HepG2 (cell line): ENCODE results near the gene NHSL1. TPM values are rescaled to one million over a fixed set of nuclear protein-coding genes. Genes with fewer than 3 reads are reported as not detected.

Source experiments
- CBX5 ChIP-seq: sonication (generic); formaldehyde crosslinking; IDR thresholded peaks from 2 replicates; pipeline ENCODE4 v1.4.0; 2020; ENCODE audit warnings: missing genetic modification reagents, borderline replicate concordance
- ESRRA ChIP-seq: sonication (generic); formaldehyde crosslinking; IDR thresholded peaks from 2 replicates; pipeline ENCODE4 v1.5.1; 2020; ENCODE audit warnings: mild to moderate bottlenecking, low read depth, missing genetic modification reagents
- FIP1L1 ChIP-seq: fragments of 200-400 bp; formaldehyde crosslinking; IDR thresholded peaks from 2 replicates; pipeline ENCODE4 v1.6.1; 2018; ENCODE audit warnings: low read depth, mild to moderate bottlenecking, low read length, moderate library complexity, borderline replicate concordance; ENCODE audit not compliant: insufficient read depth
- GTF3A ChIP-seq: sonication (generic); formaldehyde crosslinking; conservative IDR thresholded peaks from 2 replicates; pipeline ENCODE4 v1.4.0; 2020; ENCODE audit warnings: mild to moderate bottlenecking, missing genetic modification reagents
- HOXA9 ChIP-seq: sonication (generic); formaldehyde crosslinking; IDR thresholded peaks from 2 replicates; pipeline ENCODE4 v1.8.1; 2022; ENCODE audit warnings: missing genetic modification reagents, mild to moderate bottlenecking, moderate library complexity, borderline replicate concordance
- IRF2 ChIP-seq: IDR thresholded peaks from 2 replicates; pipeline ENCODE4 v1.6.1; 2018; ENCODE audit warnings: missing genetic modification reagents, missing compliant biosample characterization
- KDM2A ChIP-seq: sonication (generic); formaldehyde crosslinking; IDR thresholded peaks from 2 replicates; pipeline ENCODE4 v1.4.0; 2020; ENCODE audit warnings: low read depth, missing genetic modification reagents, borderline replicate concordance
- KLF6 ChIP-seq: IDR thresholded peaks from 2 replicates; pipeline ENCODE4 v1.8.0; 2016; ENCODE audit warnings: missing biosample characterization, missing genetic modification reagents
- KMT2A ChIP-seq: sonication (generic); formaldehyde crosslinking; IDR thresholded peaks from 2 replicates; pipeline ENCODE4 v1.4.0; 2020; ENCODE audit warnings: missing genetic modification reagents
- NR2C2 ChIP-seq: sonication (generic); formaldehyde crosslinking; IDR thresholded peaks from 2 replicates; pipeline ENCODE4 v1.4.0; 2020; ENCODE audit warnings: missing genetic modification reagents, mild to moderate bottlenecking, moderate library complexity, borderline replicate concordance
- REST ChIP-seq, 2 experiments: IDR thresholded peaks; 2 replicates each; pipeline ENCODE4 v1.6.1; 2011 to 2012; ENCODE audit warnings: low read length in 2 of 2, borderline replicate concordance in 1 of 2, low read depth in 1 of 2, mild to moderate bottlenecking in 1 of 2, moderate library complexity in 1 of 2
- RXRB ChIP-seq: IDR thresholded peaks from 2 replicates; pipeline ENCODE4 v1.6.1; 2016; ENCODE audit warnings: borderline replicate concordance, missing genetic modification reagents, missing compliant biosample characterization
- SALL1 ChIP-seq: sonication (generic); formaldehyde crosslinking; IDR thresholded peaks from 2 replicates; pipeline ENCODE4 v1.8.0; 2022; ENCODE audit warnings: mild to moderate bottlenecking, missing genetic modification reagents
- ZFP90 ChIP-seq: sonication (generic); formaldehyde crosslinking; IDR thresholded peaks from 2 replicates; pipeline ENCODE4 v1.8.0; 2022; ENCODE audit warnings: missing genetic modification reagents, mild to moderate bottlenecking, inconsistent platforms, borderline replicate concordance
- ZNF207 ChIP-seq: fragments of 450-650 bp; IDR thresholded peaks from 2 replicates; pipeline ENCODE4 v1.6.1; 2016; ENCODE audit warnings: antibody characterized with exemption, borderline replicate concordance
- ZNF292 ChIP-seq: sonication (generic); formaldehyde crosslinking; IDR thresholded peaks from 2 replicates; pipeline ENCODE4 v1.8.1; 2022; ENCODE audit warnings: mild to moderate bottlenecking, low read depth, missing genetic modification reagents, borderline replicate concordance
- ZNF335 ChIP-seq: sonication (generic); formaldehyde crosslinking; IDR thresholded peaks from 2 replicates; pipeline ENCODE4 v1.4.0; 2020; ENCODE audit warnings: missing genetic modification reagents
- ZNF652 ChIP-seq: IDR thresholded peaks from 2 replicates; pipeline ENCODE4 v1.6.1; 2016; ENCODE audit warnings: low read depth, borderline replicate concordance
- ZNF768 ChIP-seq: sonication (generic); formaldehyde crosslinking; IDR thresholded peaks from 2 replicates; pipeline ENCODE4 v1.4.0; 2020; ENCODE audit warnings: missing genetic modification reagents
- polyA plus RNA-seq, 8 experiments: library from polyadenylated mRNA; depleted of rRNA in 3 of 8; stranded (reverse) in 7 of 8; unstranded in 1 of 8; fragments of >200 nt; fragmentation: Illumina TruSeq in 4 of 8; extraction: Trizol in 4 of 8; gene quantifications; 2 replicates each; pipeline versions ENCODE4 v1.2.1 to v1.2.3, GENCODE V29; 2011 to 2016; ENCODE audit warnings: low read depth in 4 of 8, missing spikeins in 1 of 8, mixed read lengths in 1 of 8; ENCODE audit not compliant: insufficient read depth in 1 of 8
- total RNA-seq, 5 experiments: library from RNA; depleted of rRNA; stranded (reverse); fragments of >200 nt; fragmentation: Illumina TruSeq; extraction: Trizol; gene quantifications; 2 replicates each; pipeline ENCODE4 v1.2.3, GENCODE V29; 2016; ENCODE audit warnings: low read depth in 1 of 5
- TF ChIP-seq, protein P1 (sequence below): sonication (generic); formaldehyde crosslinking; IDR thresholded peaks from 2 replicates; pipeline ENCODE4 v1.8.1; 2022; ENCODE audit warnings: low read depth, mild to moderate bottlenecking, missing genetic modification reagents
- TF ChIP-seq, protein P2 (sequence below): sonication (generic); formaldehyde crosslinking; IDR thresholded peaks from 2 replicates; pipeline ENCODE4 v1.4.0; 2020; ENCODE audit warnings: missing genetic modification reagents, borderline replicate concordance

NHSL1 gene
- total and polyA plus RNA-seq, 2 of the 13 experiments (the other 11 are each of a cell fraction or from before 2014, with no cell fraction given) = 24.9 to 53.6 TPM

DNA sequence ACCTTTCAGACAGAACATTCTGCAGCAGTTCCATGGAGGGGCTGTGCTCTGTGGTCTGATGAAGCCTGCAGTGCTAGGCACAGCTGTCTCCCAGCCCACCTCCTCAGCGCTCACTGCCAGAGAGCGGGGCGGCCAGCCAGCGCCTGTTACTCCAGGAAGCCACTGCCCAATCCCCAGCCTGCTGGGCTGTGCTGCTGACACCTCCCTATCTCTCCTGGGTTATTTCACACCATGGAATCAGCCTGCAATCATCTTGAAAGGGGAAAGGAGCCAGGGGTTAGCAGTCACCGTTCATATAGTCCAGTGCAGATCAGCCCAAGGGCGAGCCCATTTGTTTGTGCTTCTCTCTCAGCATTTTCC is 46.3 kb upstream of the NHSL1 start (continued):
- TF ChIP-seq ZNF335 (CRISPR knock-in tag) (peak; percentile 75; the same call in 1 of the 2 replicates), KLF6 (CRISPR knock-in tag) (0 out of 2 replicates have a peak, but pooled peaks have one; percentile 47), FIP1L1 (no peak), ZNF652 (CRISPR knock-in tag) (0 out of 2 replicates have a peak, but pooled peaks have one; percentile 3), ZNF768 (0 out of 2 replicates have a peak, but pooled peaks have one; percentile 54), KDM2A (peak; percentile 30; the same call in 1 of the 2 replicates), CBX5 (peak; percentile 29; the same call in 1 of the 2 replicates), RXRB (CRISPR knock-in tag) (0 out of 2 replicates have a peak, but pooled peaks have one; percentile 9), ZFP90 (no peak), SALL1 (CRISPR knock-in tag) (peak; percentile 75), GTF3A (CRISPR knock-in tag) (peak; percentile 49; the same call in 1 of the 2 replicates), REST (IDR thresholded peaks at IDR 0.05; ENCODE audit: borderline replicate concordance in 1 of 2, low read depth in 1 of 2, low read length in 2 of 2) (0 out of 4 replicates have a peak, but pooled peaks of 1 of the 2 experiments have one; percentile 20), ESRRA (CRISPR knock-in tag) (0 out of 2 replicates have a peak, but pooled peaks have one; percentile 34), IRF2 (CRISPR knock-in tag) (no peak), NR2C2 (peak; percentile 34; the same call in 1 of the 2 replicates), HOXA9 (no peak), KMT2A (CRISPR knock-in tag) (peak; percentile 32; the same call in 1 of the 2 replicates), ZNF292 (CRISPR knock-in tag) (peak; percentile 74; the same call in 1 of the 2 replicates), ZNF207 (no peak)
- TF ChIP-seq, protein P1, sequence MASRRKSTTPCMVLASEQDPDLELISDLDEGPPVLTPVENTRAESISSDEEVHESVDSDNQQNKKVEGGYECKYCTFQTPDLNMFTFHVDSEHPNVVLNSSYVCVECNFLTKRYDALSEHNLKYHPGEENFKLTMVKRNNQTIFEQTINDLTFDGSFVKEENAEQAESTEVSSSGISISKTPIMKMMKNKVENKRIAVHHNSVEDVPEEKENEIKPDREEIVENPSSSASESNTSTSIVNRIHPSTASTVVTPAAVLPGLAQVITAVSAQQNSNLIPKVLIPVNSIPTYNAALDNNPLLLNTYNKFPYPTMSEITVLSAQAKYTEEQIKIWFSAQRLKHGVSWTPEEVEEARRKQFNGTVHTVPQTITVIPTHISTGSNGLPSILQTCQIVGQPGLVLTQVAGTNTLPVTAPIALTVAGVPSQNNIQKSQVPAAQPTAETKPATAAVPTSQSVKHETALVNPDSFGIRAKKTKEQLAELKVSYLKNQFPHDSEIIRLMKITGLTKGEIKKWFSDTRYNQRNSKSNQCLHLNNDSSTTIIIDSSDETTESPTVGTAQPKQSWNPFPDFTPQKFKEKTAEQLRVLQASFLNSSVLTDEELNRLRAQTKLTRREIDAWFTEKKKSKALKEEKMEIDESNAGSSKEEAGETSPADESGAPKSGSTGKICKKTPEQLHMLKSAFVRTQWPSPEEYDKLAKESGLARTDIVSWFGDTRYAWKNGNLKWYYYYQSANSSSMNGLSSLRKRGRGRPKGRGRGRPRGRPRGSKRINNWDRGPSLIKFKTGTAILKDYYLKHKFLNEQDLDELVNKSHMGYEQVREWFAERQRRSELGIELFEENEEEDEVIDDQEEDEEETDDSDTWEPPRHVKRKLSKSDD (CRISPR knock-in tag) = 0 out of 2 replicates have a peak, but pooled peaks have one; percentile 29
- TF ChIP-seq, protein P2, sequence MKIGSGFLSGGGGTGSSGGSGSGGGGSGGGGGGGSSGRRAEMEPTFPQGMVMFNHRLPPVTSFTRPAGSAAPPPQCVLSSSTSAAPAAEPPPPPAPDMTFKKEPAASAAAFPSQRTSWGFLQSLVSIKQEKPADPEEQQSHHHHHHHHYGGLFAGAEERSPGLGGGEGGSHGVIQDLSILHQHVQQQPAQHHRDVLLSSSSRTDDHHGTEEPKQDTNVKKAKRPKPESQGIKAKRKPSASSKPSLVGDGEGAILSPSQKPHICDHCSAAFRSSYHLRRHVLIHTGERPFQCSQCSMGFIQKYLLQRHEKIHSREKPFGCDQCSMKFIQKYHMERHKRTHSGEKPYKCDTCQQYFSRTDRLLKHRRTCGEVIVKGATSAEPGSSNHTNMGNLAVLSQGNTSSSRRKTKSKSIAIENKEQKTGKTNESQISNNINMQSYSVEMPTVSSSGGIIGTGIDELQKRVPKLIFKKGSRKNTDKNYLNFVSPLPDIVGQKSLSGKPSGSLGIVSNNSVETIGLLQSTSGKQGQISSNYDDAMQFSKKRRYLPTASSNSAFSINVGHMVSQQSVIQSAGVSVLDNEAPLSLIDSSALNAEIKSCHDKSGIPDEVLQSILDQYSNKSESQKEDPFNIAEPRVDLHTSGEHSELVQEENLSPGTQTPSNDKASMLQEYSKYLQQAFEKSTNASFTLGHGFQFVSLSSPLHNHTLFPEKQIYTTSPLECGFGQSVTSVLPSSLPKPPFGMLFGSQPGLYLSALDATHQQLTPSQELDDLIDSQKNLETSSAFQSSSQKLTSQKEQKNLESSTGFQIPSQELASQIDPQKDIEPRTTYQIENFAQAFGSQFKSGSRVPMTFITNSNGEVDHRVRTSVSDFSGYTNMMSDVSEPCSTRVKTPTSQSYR (CRISPR knock-in tag) = no peak
